HepG2 (cell line): Measurements from ENCODE around the gene SMAD7. TPM values are rescaled to one million over a fixed set of nuclear protein-coding genes. Genes with fewer than 3 reads are reported as not detected.

Experiments used
- ATAC-seq: fragments of 200-7000 bp; cut with Tn5 transposase; 3 replicates; pipeline ENCODE4 v1.9.1; 2020; ENCODE audit warnings: mild to moderate bottlenecking, moderate library complexity
- BruUV-seq: library from RNA; stranded (reverse); fragments of 400-500 nt; replicated peaks from 2 replicates; lab custom pipeline; 2021; lab: Mats Ljungman, UMichigan
- CTCF ChIA-PET: fragments of 300-600 bp; formaldehyde crosslinking; extraction: SDS; loops from one replicate; lab custom pipeline; 2021; ENCODE audit warnings: low total read pairs, inconsistent platforms, low intra/inter-chr PET ratio; lab: Yijun Ruan, JAX
- POLR2A ChIA-PET: fragments of 350-600 bp; sonication (Branson Sonifier 250); formaldehyde crosslinking; loops from one replicate; lab custom pipeline; 2020; ENCODE audit warnings: antibody characterized with exemption, inconsistent platforms; lab: Yijun Ruan, JAX
- DNase-seq: peaks from one replicate; pipeline ENCODE4 v3.0.0-alpha.2; 2015; ENCODE audit warnings: low spot score
- FAIRE-seq: peaks from 3 replicates; lab custom pipeline; 2011; peaks lifted over from hg19 to GRCh38; lab: Jason Lieb, UNC
- H2AFZ ChIP-seq: one replicate; pipeline ENCODE4 v1.6.1; 2011; ENCODE audit warnings: low read length, inconsistent platforms
- H3K27ac ChIP-seq: fragments of 300-600 bp; 3 replicates; pipeline ENCODE4 v1.8.0; 2011; ENCODE audit warnings: mixed run types, mild to moderate bottlenecking, mixed read lengths, low read length, inconsistent platforms; ENCODE audit not compliant: insufficient read depth; ENCODE audit errors: extremely low read length
- H3K27me3 ChIP-seq, 2 experiments: fragments of 200-600 bp in 1 of 2; 2 replicates in 1 of 2; 3 replicates in 1 of 2; pipeline versions ENCODE4 v1.6.0 to v1.8.0; 2011; ENCODE audit warnings: low read length in 2 of 2, mild to moderate bottlenecking in 2 of 2, moderate library complexity in 2 of 2, inconsistent platforms in 1 of 2; ENCODE audit not compliant: insufficient read depth in 2 of 2, control insufficient read depth in 1 of 2
- H3K36me3 ChIP-seq, 2 experiments: fragments of 200-600 bp in 1 of 2; replicated peaks in 1 of 2; 2 replicates in 1 of 2; 3 replicates in 1 of 2; pipeline versions ENCODE4 v1.5.1 to v1.8.0; 2011; ENCODE audit warnings: low read length in 2 of 2, inconsistent platforms in 1 of 2; ENCODE audit not compliant: insufficient read depth in 2 of 2, control insufficient read depth in 1 of 2
- H3K4me1 ChIP-seq: 2 replicates; pipeline ENCODE4 v1.5.1; 2012; ENCODE audit warnings: low read length, inconsistent platforms; ENCODE audit not compliant: insufficient read depth
- H3K4me2 ChIP-seq: 2 replicates; pipeline ENCODE4 v1.6.0; 2011; ENCODE audit warnings: low read depth, low read length, inconsistent platforms
- H3K4me3 ChIP-seq, 3 experiments: fragments of 200-600 bp in 1 of 3; sonication (generic), shearing (Covaris generic) in 1 of 3; replicated peaks in 1 of 3; 2 replicates each; pipeline ENCODE4 v1.5.1; 2011 to 2016; ENCODE audit warnings: low read length in 3 of 3, inconsistent platforms in 2 of 3, low read depth in 2 of 3, mild to moderate bottlenecking in 2 of 3, control low read depth in 1 of 3, mixed read lengths in 1 of 3; ENCODE audit not compliant: insufficient read depth in 1 of 3
- H3K79me2 ChIP-seq: one replicate; pipeline ENCODE4 v1.6.1; 2011; ENCODE audit warnings: low read length, inconsistent platforms; ENCODE audit not compliant: insufficient read depth
- H3K9ac ChIP-seq: 2 replicates; pipeline ENCODE4 v1.6.0; 2011; ENCODE audit warnings: mild to moderate bottlenecking, low read depth, low read length, inconsistent platforms; ENCODE audit not compliant: insufficient read depth
- H3K9me3 ChIP-seq: 2 replicates; pipeline ENCODE4 v1.5.1; 2012; ENCODE audit warnings: mild to moderate bottlenecking, low read length
- H4K20me1 ChIP-seq: 2 replicates; pipeline ENCODE4 v1.6.0; 2011; ENCODE audit warnings: inconsistent platforms, mild to moderate bottlenecking, low read length, moderate library complexity; ENCODE audit not compliant: insufficient read depth
- DR1 ChIP-seq: sonication (generic); formaldehyde crosslinking; IDR thresholded peaks from 2 replicates; pipeline ENCODE4 v1.8.0; 2021; ENCODE audit warnings: mild to moderate bottlenecking, missing genetic modification reagents, inconsistent platforms
- NRL ChIP-seq: sonication (generic); formaldehyde crosslinking; IDR thresholded peaks from 2 replicates; pipeline ENCODE4 v1.5.0; 2020; ENCODE audit warnings: missing genetic modification reagents, mild to moderate bottlenecking, moderate library complexity, borderline replicate concordance
- RFX1 ChIP-seq: fragments of 450-650 bp; IDR thresholded peaks from 2 replicates; pipeline ENCODE4 v1.6.1; 2017
- SNAI1 ChIP-seq: sonication (generic); formaldehyde crosslinking; IDR thresholded peaks from 2 replicates; pipeline ENCODE4 v1.5.0; 2020; ENCODE audit warnings: mild to moderate bottlenecking, missing genetic modification reagents, borderline replicate concordance
- TGIF2 ChIP-seq: IDR thresholded peaks from 2 replicates; pipeline ENCODE4 v1.6.1; 2016; ENCODE audit warnings: control low read depth, missing compliant biosample characterization
- THAP11 ChIP-seq: IDR thresholded peaks from 2 replicates; pipeline ENCODE4 v1.6.1; 2016; ENCODE audit warnings: missing biosample characterization, missing genetic modification reagents
- TRIM22 ChIP-seq: fragments of 450-650 bp; IDR thresholded peaks from 2 replicates; pipeline ENCODE4 v1.6.1; 2017
- XBP1 ChIP-seq: sonication (generic); formaldehyde crosslinking; IDR thresholded peaks from 2 replicates; pipeline ENCODE4 v1.5.0; 2020; ENCODE audit warnings: missing genetic modification reagents
- ZBTB34 ChIP-seq: sonication (generic); formaldehyde crosslinking; IDR thresholded peaks from 2 replicates; pipeline ENCODE4 v1.8.0; 2022; ENCODE audit warnings: mild to moderate bottlenecking, missing genetic modification reagents
- ZFP1 ChIP-seq: IDR thresholded peaks from 2 replicates; pipeline ENCODE4 v1.6.1; 2016
- ZNF414 ChIP-seq: sonication (generic); formaldehyde crosslinking; IDR thresholded peaks from 2 replicates; pipeline ENCODE4 v1.5.0; 2020; ENCODE audit warnings: missing genetic modification reagents
- ZNF451 ChIP-seq: sonication (generic); formaldehyde crosslinking; IDR thresholded peaks from 2 replicates; pipeline ENCODE4 v1.5.0; 2020; ENCODE audit warnings: mild to moderate bottlenecking, missing genetic modification reagents
- ZNF646 ChIP-seq: sonication (generic); formaldehyde crosslinking; IDR thresholded peaks from 2 replicates; pipeline ENCODE4 v1.9.0; 2021; ENCODE audit warnings: mild to moderate bottlenecking, missing genetic modification reagents
- ZNF788 ChIP-seq: sonication (generic); formaldehyde crosslinking; IDR thresholded peaks from 2 replicates; pipeline ENCODE4 v1.5.0; 2020; ENCODE audit warnings: mild to moderate bottlenecking, missing genetic modification reagents, borderline replicate concordance
- ZNF839 ChIP-seq: sonication (generic); formaldehyde crosslinking; IDR thresholded peaks from 2 replicates; pipeline ENCODE4 v1.4.0; 2020; ENCODE audit warnings: missing genetic modification reagents, mild to moderate bottlenecking, borderline replicate concordance
- ZSCAN21 ChIP-seq: sonication (generic); formaldehyde crosslinking; IDR thresholded peaks from 2 replicates; pipeline ENCODE4 v1.8.0; 2022; ENCODE audit warnings: mild to moderate bottlenecking, missing genetic modification reagents, moderate library complexity, borderline replicate concordance
- WGBS: methylation state at CpG from one replicate; pipeline ENCODE4 v1.1.6; 2017; ENCODE audit warnings: low lambda C conversion rate; 5-methylcytosine and 5-hydroxymethylcytosine counted together
- in situ Hi-C: cut with HindIII; loops from 2 replicates; pipeline ENCODE4 v1.10.0; 2017; ENCODE audit warnings: low pct_unique_long_range_greater_than_20kb; ENCODE audit not compliant: extremely low pct_ligation_motif_present
- intact Hi-C: fragments of 100-400 bp; cut with micrococcal nuclease; formaldehyde crosslinking; loops from one replicate; pipeline ENCODE4 v1.10.0; 2022; ENCODE audit not compliant: unreplicated experiment
- polyA plus RNA-seq, 8 experiments: library from polyadenylated mRNA; depleted of rRNA in 3 of 8; stranded (reverse) in 7 of 8; unstranded in 1 of 8; fragments of >200 nt; fragmentation: Illumina TruSeq in 4 of 8; extraction: Trizol in 4 of 8; gene quantifications; 2 replicates each; pipeline versions ENCODE4 v1.2.1 to v1.2.3, GENCODE V29; 2011 to 2016; ENCODE audit warnings: low read depth in 4 of 8, missing spikeins in 1 of 8, mixed read lengths in 1 of 8; ENCODE audit not compliant: insufficient read depth in 1 of 8
- total RNA-seq, 5 experiments: library from RNA; depleted of rRNA; stranded (reverse); fragments of >200 nt; fragmentation: Illumina TruSeq; extraction: Trizol; gene quantifications; 2 replicates each; pipeline ENCODE4 v1.2.3, GENCODE V29; 2016; ENCODE audit warnings: low read depth in 1 of 5

Gene SMAD7
- total and polyA plus RNA-seq, 2 of the 13 experiments (the other 11 are each of a cell fraction or from before 2014, with no cell fraction given) = 17.4 to 24.7 TPM

GRCh38 chr18:48934415-48934722, 16.4 kb downstream of the SMAD7 start:
- Histone ChIP-seq H3K36me3 (peaks cover 10 to 43% of the 10 kb centered on the region in 2 experiments; a peak in 4 of 5 replicates), H2AFZ (no peak overlapping the region), H3K4me3 (no peak overlapping the region), H3K27ac (no peak overlapping the region), H3K9ac (no peak overlapping the region), H3K27me3 (no peaks in the 10 kb centered on the region), H3K79me2 (peaks cover 92% of the 10 kb centered on the region), H3K4me1 (peaks cover 97% of the 10 kb centered on the region), H3K4me2 (no peak overlapping the region; the same call in 1 of the 2 replicates), H3K9me3 (no peaks in the 10 kb centered on the region), H4K20me1 (peaks cover 67% of the 10 kb centered on the region)
- in situ Hi-C loops = no loop called here
- POLR2A ChIA-PET = interaction anchor here (0.9 to 1.2 kb wide), 2 partner anchors 14 to 31 kb away, joined by 4 read pairs; no protein-coding TSS in a partner anchor
- CTCF ChIA-PET = no interaction called here
- BruUV-seq = no TSS peak
- 96% methylated on average over 3 of the region's 3 CpGs for WGBS
- intact Hi-C loops = no loop called here
- ATAC-seq (no peak), DNase-seq (no peak), FAIRE-seq (no peak)
- no peak for TF ChIP-seq ZNF788 (CRISPR knock-in tag)
- TF ChIP-seq TGIF2 (CRISPR knock-in tag) = no peak
- TF ChIP-seq ZBTB34 (CRISPR knock-in tag) = no peak
- no peak for TF ChIP-seq RFX1
- TF ChIP-seq TRIM22 = no peak
- no peak for TF ChIP-seq DR1 (CRISPR knock-in tag)
- TF ChIP-seq ZNF414 = no peak
- no peak for TF ChIP-seq THAP11 (CRISPR knock-in tag)
- TF ChIP-seq ZNF451 (CRISPR knock-in tag) = no peak
- TF ChIP-seq SNAI1 = no peak
- no peak for TF ChIP-seq ZFP1
- no peak for TF ChIP-seq ZSCAN21 (CRISPR knock-in tag)
- no peak for TF ChIP-seq NRL (CRISPR knock-in tag)
- TF ChIP-seq ZNF646 (CRISPR knock-in tag) = no peak
- TF ChIP-seq ZNF839 (CRISPR knock-in tag) = no peak
- TF ChIP-seq XBP1 = no peak
